Measurements from ENCODE around the gene CSDE1.

- TF ChIP-seq CTCF (IDR thresholded peaks at IDR 0.05; ENCODE audit: insufficient read depth, low read length, poor library complexity, severe bottlenecking) (no peak), EZH2phosphoT487 (conservative IDR thresholded peaks at IDR 0.05; ENCODE audit: low read length) (no peak)
Observed at GRCh38 chr1:114758256-114758832, 560 bp upstream of the CSDE1 start.

Measured in SU-DHL-6 (cell line).